Central memory CD4-positive, alpha-beta T cell (primary cell): ENCODE data around the gene CCDC8.
"Not testable (repeated sequence)": the region's sequence is repeated elsewhere in the genome, so short reads cannot be mapped to it uniquely, and the experiment has no call there.

Source experiments
- DNase-seq: peaks from one replicate; pipeline ENCODE4 v3.0.0; 2022

The CCDC8 gene

DNA sequence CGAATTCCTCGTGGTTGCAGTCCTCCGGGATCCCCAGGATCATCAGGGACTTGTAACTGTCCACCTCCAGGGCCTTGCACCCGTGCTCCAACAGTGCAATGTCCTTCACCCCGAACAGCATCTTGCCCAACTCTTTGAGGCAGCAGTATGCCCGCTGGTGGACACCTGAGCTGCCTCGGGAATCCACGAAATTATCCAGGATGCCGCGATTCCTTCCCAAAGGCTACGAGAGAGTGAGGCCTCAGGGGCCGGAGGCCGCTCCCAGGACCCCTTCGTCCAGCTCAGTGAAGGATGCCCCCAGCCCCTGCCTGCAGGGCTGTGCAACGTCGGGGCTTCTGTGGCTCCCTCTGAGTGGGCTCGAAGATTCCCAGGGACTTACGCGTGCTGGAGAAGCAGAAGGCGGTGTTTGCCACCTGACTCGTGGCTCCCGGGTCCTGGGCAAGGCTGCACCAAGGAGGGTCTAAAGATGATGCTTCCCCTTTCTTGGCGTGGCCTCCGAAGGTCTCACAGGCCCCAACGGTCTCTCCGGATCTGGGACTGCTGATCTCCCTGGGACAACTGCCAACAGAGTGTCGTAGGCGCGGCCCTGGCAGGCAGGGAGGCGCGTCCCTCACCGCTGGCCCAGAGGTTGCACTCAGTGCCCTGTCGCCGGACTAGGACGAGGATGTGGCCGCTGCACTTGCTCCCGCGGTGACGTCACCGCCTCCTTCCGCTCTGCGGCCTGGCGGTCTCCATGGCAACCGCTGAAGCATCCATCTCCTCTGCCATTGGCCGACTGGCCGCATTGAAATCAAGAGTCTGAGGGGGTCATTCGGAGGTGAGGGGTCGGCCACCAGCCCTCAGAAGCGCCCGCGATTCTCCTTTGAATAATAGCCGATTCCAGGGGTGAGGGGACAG, 15.1 kb upstream of the CCDC8 start, which contains the start of gene PNMA8C:
Gene PNMA8C, minus strand, starts transcription at position 698 of the 897 bp plus-strand sequence. Its CDS starts 577 bp downstream, at position 121.
- peak; percentile 19 for DNase-seq

DNA sequence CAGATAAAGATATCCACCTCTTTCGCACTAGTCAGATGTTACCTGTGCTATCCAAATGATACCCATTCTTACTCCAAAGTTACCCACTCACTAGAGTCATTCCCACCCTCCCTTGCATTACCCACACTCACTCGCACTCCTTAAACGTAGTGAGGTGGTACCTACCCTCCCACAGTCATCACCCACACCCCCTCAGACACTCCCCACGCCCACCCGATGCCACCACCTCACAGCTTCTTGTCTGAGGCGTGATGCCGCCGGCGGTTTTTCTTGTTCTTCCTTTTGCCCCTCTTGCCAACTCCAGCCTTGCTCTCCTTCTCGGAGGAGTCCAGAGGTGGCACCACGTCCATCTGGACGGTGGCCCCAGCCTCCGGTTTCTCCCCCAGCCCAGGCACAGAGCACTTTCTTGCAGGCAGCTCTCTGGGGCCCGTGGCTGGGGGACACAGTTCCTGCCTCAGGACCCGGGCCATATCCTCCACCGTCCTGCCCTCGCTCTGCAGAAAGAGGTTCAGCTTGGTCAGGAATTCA, 14.2 kb upstream of the CCDC8 start:
- DNase-seq, result no peak

DNA sequence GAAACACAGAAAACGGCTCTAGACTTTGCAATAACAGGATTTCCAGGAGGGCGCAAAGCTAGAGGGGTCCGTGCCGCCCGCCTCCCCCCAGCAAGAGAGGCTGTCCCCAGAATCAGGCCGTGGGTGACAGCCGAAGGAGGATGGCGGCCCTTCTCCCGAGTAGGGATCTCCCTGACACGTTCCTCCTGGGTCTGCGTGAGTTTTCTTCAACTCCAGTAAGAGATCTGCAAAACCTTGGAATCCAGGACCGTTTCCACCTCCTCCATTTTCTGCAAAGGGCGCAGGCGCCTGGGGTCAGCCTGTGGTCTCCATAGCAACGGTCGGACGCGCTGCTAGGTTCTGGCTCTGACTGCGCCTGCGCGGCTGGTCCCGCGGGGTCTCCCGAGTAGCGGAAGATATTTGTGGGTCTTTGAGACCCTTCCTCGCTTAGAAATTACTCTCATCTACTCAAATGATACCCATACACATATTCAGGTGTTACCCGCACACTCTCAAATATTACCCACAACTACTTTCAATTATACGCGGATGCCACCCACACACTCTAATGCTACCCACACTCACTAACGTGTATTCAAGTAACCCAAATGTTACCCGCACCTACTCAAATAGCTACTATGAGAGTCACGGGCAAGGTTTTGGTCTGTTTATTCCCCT, 13.3 kb upstream of the CCDC8 start:
- no peak for DNase-seq

DNA sequence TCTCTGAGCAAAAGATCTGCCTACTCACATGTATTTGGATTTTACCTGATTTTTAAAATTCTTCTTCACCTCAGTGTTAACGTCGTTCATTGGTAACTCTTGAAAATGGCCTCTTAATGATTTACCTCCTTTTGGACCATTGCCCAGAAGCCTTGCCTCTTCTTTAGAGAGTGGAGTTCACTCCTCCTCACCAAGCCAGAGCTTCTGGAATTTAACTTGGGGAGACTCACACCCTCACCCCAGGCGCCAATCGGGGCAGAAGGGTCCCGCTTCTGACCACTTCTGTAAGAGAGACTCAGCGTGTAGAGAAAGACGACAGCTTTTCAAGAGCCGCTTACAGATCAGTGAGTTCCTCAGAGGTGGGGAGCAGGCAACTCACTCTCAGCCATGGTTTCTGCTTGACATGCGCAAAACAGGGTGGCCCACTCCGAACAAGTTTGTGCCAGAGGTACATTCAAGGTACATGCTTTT, 12.7 kb upstream of the CCDC8 start:
- no peak for DNase-seq

DNA sequence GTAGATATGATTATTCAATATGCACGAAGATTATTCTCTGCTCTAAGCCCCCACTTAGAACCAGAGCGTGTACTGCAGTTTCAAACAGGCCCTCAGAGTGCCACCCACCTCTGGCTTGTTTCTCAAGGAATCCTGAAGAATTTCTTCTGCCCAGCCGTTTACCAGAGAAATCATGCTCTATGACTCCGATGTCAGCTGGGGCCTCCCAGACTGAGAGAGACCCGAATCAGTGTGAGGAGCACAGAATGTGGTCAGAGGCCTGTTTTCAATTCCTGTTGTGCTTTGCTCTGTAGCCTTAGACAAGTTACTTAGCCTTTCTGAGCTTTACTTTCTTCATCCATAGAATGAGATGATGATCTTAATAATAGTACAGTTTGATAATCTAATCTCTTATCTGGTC, 9.8 kb upstream of the CCDC8 start:
- no peak for DNase-seq

DNA sequence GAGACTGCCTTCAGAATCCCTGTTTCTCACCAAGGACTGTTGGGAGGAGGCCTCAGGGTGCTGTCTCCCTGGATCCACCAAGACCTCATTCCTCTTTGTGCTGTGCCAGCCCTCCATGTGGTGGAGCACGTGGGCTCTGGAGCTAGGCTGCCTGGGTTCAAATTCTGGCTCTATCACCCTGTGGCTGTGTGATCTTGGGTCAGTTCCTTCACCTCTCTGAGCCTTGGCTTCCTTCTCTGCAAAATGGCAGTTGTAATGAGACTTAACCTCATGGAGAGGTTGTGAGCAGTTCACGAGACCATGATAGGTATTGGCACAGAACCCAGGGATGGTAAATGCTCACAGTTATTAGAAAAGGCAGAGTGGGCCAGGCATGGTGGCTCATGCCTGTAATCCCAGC, 9.0 kb upstream of the CCDC8 start:
- DNase-seq, result no peak

DNA sequence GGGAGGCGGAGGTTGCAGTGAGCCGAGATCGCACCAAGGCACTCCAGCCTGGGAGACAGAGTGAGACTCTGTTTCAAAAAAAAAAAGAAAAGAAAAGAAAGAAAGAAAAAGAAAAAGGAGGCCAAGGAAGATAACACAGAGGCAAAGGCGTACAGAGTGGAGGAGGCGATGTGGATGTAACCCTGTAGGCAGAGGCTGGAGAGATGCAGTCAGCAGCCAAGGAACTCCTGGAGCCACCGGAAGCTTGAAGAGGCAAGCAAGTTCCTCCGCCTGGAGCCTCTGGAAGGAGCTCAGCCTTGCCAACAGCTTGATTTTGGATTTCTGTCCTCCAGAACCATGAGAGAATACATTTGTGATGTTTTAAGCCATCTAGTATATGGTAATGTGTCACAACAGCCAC, 6.7 kb upstream of the CCDC8 start:
- no peak for DNase-seq

DNA sequence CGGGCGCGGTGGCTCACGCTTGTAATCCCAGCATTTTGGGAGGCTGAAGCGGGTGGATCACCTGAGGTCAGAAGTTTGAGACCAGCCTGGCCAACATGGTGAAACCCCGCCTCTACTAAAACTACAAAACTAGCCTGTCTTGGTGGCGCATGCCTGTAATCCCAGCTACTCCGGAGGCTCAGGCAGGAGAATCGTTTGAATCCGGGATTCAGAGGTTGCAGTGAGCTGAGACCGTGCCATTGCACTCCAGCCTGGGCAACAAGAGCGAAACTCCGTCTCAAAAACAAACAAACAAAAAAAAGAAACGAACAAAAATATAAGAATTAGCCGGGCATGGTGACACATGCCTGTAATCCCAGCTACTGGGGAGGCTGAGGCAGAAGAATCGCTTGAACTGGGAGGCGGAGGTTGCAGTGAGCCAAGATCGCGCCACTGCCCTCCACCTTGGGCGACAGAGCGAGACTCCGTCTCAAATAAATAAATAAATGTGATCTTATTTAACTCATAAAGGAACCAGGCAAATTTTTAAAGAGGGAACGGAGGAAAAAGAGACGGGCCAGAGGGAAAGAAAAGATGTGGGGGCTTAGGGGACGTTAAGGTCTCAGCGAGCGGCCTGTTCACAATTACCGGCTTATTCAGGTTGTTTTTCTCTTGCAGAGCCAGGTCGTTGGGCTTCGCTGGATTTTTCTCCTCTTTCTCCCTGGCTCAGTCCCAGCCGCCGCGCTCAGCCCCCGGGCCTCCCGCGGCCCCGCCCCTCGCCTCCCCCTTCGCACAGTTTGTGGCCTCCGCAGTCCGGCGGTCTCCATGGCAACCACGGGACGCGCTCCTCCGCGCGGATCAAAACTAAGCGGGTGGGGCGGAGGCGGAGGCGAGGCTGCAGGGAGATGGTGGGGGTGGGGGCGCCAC, 2.7 kb upstream of the CCDC8 start:
- DNase-seq, result not testable (repeated sequence)

DNA sequence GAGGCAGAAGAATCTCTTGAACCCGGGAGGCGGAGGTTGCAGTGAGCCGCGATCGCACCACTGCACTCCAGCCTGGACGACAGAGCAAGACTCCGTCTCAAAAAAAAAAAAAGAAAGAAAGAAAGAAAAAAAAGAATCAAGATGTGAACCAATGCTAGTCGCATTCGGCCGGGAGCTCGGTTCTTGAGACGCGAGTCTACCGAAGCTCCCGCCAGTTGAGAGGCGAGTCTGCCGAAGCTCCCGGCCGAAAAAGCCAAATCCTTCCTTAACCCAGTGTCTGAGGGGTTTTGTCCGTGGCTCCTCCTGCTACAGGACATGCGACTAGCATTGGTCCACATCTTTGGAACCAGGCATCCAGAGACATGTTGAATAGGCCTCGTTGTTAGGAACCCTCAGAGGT, 1.5 kb upstream of the CCDC8 start:
- DNase-seq, result not testable (repeated sequence)

DNA sequence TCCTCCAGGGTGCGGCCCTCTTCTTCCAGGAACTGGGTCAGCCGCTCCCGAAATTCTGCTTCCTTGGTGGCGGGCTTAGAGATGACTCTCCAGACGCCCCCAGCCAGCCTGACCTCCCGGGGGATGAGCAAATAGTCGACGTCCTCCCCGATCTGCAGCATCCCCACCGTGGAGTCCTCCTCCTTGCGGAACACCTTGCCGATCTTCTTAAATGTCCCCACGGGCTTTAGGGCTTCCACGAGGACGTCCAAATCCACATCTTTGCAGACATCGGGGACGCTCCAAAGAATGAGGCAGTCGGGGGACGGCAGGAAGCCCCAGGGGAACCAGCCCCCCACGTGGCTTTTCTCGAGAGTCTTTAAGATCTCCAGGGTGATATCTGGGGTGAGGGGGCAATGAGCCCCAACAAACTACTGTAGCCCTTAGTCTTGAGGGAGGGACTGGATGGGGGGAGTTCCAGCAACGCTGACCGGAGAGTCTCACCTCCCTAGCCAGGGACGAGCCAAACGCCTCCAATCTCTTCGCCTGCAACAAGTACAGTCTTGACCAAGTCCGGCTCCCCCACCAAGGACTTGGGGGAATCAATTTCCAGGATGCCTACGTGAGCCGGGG, 608 bp downstream of the CCDC8 start:
- DNase-seq, result no peak

DNA sequence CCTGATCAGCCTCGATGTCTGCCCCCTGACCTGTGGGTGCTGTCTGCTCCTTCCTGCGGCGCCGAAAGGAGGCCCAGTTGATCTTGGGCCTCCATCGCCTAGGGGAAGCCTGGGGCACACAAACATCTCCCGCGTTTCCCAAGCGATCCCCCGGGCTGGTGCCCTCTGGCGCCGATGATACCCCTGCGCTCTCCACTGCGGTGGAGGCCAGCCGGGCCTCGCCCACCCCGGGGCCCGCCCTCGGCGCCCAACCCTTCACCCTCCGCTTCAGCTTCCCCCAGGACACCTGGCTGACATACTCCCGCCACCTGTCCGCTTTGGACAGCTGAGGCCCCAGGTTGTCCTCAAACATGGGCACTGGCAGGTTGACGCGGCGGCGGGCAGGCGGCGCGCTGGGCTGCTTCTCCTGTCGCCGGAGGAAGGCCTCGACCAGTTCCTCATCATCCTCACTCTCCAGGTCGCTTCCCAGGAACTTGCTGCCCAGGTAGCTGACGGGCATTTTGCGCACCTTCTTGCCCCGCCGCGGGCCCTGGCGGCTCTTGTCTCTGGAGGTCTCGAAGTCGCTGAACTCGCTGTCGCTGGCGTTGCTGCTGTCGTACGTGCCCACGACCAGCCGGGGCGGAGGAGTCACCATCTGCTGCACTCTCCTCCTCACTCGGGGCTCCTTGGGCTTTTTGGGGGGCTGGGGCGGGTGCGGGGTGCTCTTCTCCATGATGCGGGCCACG, 1.3 kb downstream of the CCDC8 start:
- DNase-seq, result no peak

DNA sequence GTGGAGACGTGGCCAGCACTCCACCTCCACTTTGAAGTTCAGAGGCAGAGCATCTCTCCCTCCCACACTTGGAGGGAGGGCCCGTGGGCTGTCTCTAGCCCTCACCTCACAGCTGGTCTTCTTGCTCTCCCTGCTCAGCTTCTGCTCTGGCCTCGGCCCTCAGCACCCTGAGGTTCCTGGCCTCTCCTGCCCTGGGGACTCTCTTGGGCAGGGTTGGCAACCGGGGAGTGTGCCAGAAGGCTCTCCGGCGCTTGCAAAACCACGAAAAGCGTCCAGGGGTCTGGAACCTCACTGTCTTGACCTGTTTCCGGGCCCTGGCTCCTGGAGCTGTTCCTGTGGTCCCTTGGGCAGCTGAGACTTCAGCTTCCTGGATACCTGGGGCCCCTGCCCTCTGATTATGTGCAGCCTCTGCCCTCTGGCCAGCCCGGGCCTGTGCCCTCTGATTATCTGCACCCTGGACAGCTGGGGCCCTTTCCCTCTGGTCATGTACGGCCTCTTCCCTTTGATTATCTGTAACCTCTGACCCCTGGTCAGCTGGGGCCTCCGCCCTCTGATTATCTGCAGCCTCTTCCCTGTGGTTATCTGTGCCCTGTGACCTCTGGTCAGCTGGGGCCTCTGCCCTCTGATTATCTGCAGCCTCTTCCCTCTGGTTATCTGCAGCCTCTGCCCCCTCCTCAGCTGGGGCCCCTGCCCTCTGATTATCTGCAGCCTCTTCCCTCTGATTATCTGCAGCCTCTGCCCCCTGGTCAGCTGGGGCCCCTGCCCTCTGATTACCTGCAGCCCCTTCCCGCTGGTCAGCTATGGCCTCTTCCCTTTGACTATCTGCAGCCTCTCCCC, 2.1 kb downstream of the CCDC8 start:
- DNase-seq, result no peak

DNA sequence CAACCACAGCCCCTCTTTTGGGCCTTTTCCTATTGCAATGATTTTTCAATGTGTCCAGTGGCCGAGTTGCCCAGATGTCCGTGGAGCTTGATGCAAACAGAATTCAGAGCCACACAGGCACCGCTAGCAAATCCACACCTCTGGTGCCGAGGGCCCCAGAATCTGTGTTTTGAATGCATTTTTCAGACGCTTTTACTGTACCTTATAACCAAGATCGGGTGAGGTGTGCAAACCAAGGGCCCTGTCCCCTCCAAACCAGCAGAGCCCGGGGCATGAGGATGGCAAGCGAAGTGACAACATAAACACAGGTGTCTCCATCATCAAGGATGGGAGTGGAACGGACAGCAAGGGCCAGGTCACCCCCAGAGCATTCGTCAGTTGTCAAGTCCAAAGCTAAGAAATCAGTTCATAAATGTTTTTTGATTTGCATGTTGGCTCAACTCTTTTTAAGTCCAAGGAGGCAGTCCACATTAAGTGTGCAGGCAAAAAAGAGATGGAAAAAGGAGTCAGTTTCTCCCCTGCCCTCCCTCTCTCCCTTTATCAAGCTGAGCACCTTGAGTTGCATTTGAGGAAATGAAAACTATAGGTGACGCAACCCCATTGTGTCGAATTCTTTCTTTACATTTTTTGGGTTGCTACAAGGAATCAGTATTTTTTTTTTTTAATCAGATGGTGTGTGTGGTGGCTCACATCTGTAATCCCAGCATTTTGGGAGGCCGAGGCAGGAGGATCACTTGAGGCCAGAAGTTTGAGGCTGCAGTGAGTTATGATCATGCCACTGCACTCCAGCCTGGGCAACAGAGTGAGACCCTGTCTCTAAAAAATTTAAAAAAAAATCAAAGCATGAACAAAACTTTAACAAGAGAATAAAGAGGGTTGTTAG, 2.9 kb downstream of the CCDC8 start:
- DNase-seq, result no peak

DNA sequence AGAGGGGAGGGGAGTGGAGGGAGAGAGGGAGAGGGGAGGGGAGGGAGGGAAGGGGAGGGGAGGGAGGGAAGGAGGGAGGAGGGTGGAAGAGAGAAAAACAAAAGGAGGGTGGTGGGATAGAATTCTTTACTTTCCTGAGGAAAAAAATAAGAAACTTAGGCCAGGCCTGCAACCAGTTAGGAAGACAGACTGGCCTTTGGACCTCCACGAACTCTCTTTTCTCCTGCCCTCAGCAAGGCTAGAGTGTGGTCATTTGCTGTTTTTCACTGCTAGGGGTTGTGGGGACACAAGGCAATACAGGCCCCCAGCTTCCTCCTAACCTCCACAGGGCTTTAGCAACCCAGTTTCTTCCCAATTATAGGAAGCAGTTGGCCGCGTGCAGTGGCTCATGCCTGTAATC, 4.2 kb downstream of the CCDC8 start:
- no peak for DNase-seq

DNA sequence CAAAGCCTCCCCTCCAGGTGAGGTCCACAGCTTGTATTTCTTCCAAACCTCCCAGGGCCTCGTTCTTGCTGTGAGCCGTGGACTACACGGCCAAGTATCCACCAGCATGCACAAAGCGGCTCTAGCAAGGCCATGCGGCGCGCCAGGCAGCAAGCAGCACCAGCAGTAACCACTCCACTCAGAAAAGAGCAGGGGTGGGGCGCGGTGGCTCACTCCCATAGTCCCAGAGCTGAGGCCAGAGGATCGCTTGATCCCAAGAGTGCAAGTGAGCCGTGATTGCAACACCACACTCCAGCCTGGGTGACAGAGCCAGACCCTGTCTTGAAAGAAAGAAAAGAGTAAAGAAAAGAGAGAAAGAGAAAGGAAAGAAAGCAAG, 4.7 kb downstream of the CCDC8 start:
- no peak for DNase-seq

DNA sequence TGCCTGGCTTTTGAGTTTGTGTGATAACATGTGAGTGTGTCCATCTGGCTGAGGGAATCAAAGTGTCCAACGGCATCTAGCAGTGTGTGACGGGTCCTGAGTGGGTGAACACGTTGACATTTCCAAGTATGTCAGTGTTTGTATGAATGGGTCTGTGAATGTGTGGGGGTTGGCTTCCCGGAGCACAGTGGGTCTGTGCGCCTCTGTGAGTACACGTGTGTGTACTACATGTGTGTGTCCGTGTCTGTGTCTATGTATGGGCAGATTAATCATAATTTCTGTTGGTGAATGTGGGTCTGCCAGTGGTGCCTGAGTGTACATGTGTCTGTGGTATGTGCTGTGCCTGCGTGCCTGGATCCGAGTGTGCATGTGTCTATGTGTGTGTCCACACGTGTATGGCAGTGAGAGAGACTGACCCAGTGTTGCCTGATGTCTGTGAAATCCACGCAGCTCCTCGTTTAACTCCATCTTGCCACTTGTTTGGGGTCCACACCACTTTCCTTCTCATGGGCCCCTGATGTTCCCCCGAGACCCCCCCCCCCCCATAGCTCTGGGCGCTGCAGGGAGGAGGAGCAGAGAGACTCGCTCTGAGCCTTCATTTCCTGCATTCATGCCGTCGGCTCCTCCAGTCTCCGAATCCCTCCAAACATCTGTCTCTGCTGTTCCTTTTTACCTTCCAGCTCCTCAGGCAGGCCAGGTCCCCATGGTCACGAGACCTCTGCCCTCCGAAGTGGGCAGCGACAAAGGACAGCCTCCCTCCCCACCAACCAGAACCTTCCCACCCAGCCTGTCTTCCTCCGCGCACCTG, 5.3 kb downstream of the CCDC8 start:
- DNase-seq, result no peak

DNA sequence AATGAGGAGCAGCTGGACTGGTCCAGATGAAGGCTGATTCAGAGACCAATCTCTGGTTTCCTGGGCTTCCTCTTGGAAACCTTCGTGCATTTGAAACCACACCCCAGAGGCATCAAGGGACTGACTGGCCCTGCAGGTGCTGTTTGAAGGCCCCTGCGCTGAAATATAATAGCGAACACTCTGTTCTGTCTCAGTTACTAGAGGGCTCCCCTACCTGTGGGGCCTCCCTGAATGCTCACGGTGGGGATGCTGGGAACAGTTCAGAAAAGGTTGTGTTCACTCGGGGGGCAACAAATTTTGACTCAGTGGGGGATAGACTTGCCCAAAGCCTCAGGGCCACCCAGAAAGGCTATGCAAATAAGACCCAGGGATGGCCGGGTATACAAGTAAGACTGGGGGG, 6.4 kb downstream of the CCDC8 start:
- DNase-seq, result no peak

DNA sequence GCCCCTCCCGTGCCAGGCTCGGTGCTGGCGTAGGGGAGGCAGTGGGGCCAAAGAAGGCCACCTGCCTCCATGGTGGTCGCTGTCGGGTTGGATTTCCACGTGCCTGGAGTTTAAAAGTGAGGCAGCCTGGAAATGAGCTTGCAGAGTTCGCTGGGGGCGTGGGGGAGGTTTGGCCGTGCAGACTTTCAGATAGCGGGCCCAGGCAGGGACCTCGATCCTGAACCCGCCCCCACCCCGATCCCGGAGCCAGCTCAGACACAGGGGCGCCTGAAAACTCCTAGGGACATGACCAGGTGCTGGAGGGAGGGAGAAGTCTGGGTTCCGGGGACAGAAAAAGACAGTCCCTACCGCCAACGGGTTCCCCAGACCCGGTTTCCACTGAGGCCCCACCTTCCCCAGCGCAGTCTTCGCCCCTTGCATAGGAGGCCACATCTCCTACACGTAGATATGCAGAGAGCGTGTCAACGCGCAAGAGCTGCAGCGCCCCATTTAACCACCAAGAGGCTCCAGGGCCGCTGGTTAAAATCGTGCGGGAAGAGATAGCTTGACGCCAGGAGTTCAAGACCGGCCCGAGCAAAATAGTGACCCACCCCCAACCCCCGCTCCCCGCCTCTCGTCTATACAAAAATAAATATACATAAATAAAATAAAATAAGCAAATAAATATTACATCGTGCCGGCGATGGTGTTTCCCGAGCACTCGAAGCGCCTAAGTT, 8.5 kb downstream of the CCDC8 start:
- no peak for DNase-seq
